Activated naive CD4-positive, alpha-beta T cell treated with anti-CD3 and anti-CD28 coated beads, Interleukin-2, amount 10 ng/mL, durations not matched to agents 7 days and 5 days (primary cell): ENCODE results near the gene ZNF155.
A peak's percentile ranks its signal among the peaks of the same experiment; 100 is the strongest.
"Not testable (repeated sequence)": the region's sequence is repeated elsewhere in the genome, so short reads cannot be mapped to it uniquely, and the experiment has no call there.

Source experiments
- CTCF ChIA-PET: fragments of 350-600 bp; sonication (Branson Sonifier 250); formaldehyde crosslinking; loops from one replicate; lab custom pipeline; 2021; ENCODE audit warnings: antibody characterized with exemption; lab: Charles Lee
- DNase-seq: peaks from one replicate; pipeline ENCODE4 v3.0.0-alpha.2; 2020
- H3K27ac Mint-ChIP-seq: one replicate; pipeline ENCODE4 v1.8.0; 2021; ENCODE audit warnings: mild to moderate bottlenecking, moderate library complexity, mixed read lengths
- H3K27me3 Mint-ChIP-seq: one replicate; pipeline ENCODE4 v1.8.0; 2021; ENCODE audit warnings: mild to moderate bottlenecking, mixed read lengths
- H3K36me3 Mint-ChIP-seq: one replicate; pipeline ENCODE4 v1.8.0; 2021; ENCODE audit warnings: mixed read lengths
- H3K4me1 Mint-ChIP-seq: one replicate; pipeline ENCODE4 v1.8.0; 2021; ENCODE audit warnings: mixed read lengths
- H3K4me3 Mint-ChIP-seq: one replicate; pipeline ENCODE4 v1.8.0; 2021; ENCODE audit warnings: mild to moderate bottlenecking, moderate library complexity, mixed read lengths
- H3K9me3 Mint-ChIP-seq: one replicate; pipeline ENCODE4 v1.8.0; 2021; ENCODE audit warnings: mixed read lengths

The ZNF155 gene

GRCh38 chr19:43983912-43984686 is at the start of gene ZNF155:
Gene ZNF155 (plus strand): TSS chr19:43984188. CDS start chr19:43988544, 4,356 bp downstream.
- CTCF ChIA-PET = interaction anchor here (1.3 kb wide), 1 partner anchor 111 kb away, joined by 4 read pairs; no protein-coding TSS in a partner anchor
- peak; percentile 79 for DNase-seq
- Mint-ChIP-seq H3K36me3 (peaks cover 13% of the 10 kb centered on the region), H3K4me3 (peak within 1 kb of the TSS; percentile 95), H3K27me3 (no peaks in the 10 kb centered on the region), H3K4me1 (peaks cover 17% of the 10 kb centered on the region), H3K27ac (peak within 1 kb of the TSS; percentile 87), H3K9me3 (peaks cover 7% of the 10 kb centered on the region)

DNA sequence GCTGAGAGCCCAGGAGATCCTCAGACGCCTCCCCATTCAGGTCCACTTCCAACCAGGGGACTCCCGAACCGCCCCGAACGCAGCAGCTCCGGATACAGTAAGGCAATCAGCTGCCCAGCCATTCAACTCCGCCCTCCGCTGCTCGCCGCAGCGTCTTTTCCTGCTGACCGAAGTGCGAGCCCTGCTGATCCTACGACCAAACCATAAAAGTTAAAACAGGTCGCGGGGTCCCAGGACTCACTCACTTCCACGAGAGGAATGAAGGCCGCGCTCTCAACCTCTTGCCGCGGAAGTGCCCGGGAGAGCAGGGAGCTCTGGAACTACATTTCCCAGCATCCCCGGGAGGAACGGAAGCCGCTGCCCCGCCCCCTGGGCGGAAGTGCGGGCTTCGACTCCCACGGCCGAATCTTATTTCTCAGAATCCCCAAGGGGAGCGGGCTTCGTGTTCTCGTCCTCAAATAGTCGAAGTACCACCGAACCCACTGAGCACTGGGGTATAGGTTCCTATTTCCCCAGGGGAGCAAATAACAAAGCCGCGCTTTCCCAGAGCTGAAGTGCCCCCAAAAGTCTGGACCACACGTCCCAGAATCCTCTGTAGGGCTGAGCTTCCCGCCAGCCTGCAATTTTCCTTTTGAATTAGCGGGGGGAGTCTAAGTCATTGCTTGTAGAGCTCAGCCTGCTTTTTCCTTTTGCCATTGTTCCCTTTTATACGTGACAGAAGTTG is 48.8 kb upstream of the ZNF155 start, which contains the start of gene ZNF45:
Gene ZNF45, minus strand, starts transcription at position 298 of the 724 bp plus-strand sequence. CDS start 13,097 bp downstream, outside the sequence.
- Mint-ChIP-seq H3K4me1 (peaks cover 19% of the 10 kb centered on the region), H3K27me3 (no peaks in the 10 kb centered on the region), H3K4me3 (peak within 1 kb of the TSS; percentile 94), H3K9me3 (peaks cover 26% of the 10 kb centered on the region), H3K27ac (peak within 1 kb of the TSS; percentile 87), H3K36me3 (peaks cover 36% of the 10 kb centered on the region)
- DNase-seq = peak; percentile 91
- CTCF ChIA-PET = interaction anchor here (0.8 to 1.2 kb wide), 2 partner anchors 13 to 160 kb away, joined by 3 read pairs; no protein-coding TSS in a partner anchor

- Mint-ChIP-seq H3K9me3 (peaks cover 28% of the 10 kb centered on the region), H3K27ac (no peak overlapping the region), H3K36me3 (peaks cover 27% of the 10 kb centered on the region), H3K27me3 (no peaks in the 10 kb centered on the region), H3K4me1 (peaks cover 19% of the 10 kb centered on the region), H3K4me3 (no peak overlapping the region)
- CTCF ChIA-PET = no interaction called here
- DNase-seq = no peak
These were observed 47.8 kb upstream of the ZNF155 start for GRCh38 chr19:43936188-43936587.

GRCh38 chr19:43939557-43940260 is 44.3 kb upstream of the ZNF155 start:
- CTCF ChIA-PET = no interaction called here
- peaks cover 8% of the 10 kb centered on the region for H3K4me1 Mint-ChIP-seq
- peaks cover 2% of the 10 kb centered on the region for H3K36me3 Mint-ChIP-seq
- H3K27ac Mint-ChIP-seq = no peak overlapping the region
- H3K27me3 Mint-ChIP-seq = no peaks in the 10 kb centered on the region
- H3K4me3 Mint-ChIP-seq = no peak overlapping the region
- H3K9me3 Mint-ChIP-seq = peaks cover 29% of the 10 kb centered on the region
- no peak for DNase-seq

- no peaks in the 10 kb centered on the region for H3K36me3 Mint-ChIP-seq
- peaks cover 30% of the 10 kb centered on the region for H3K9me3 Mint-ChIP-seq
- H3K4me3 Mint-ChIP-seq = no peak overlapping the region
- no peak for DNase-seq
- peaks cover 4% of the 10 kb centered on the region for H3K27me3 Mint-ChIP-seq
- H3K4me1 Mint-ChIP-seq = peaks cover 3% of the 10 kb centered on the region
- CTCF ChIA-PET = no interaction called here
- no peak overlapping the region for H3K27ac Mint-ChIP-seq
These were observed 43.3 kb upstream of the ZNF155 start for GRCh38 chr19:43940719-43941118.

DNA sequence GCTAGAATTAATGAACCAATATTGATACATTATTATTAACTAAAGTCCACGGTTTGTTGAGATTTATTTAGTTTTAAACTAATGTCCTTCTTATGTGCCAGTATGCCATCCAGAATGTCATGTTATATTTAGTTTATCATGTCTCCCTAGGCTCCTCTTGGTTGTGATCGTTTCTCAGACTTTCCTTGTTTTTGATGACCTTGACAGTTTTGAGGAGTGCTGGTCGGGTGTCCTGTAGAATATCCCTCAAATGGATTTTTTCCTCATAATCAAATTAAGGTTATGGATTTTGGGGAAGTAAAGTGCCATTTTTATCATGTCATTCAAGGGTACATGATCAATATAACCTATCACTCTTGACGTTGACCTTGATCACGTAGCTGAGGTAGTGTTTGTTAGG is 42.8 kb upstream of the ZNF155 start:
- CTCF ChIA-PET = no interaction called here
- peaks cover 30% of the 10 kb centered on the region for H3K9me3 Mint-ChIP-seq
- no peak for DNase-seq

DNA sequence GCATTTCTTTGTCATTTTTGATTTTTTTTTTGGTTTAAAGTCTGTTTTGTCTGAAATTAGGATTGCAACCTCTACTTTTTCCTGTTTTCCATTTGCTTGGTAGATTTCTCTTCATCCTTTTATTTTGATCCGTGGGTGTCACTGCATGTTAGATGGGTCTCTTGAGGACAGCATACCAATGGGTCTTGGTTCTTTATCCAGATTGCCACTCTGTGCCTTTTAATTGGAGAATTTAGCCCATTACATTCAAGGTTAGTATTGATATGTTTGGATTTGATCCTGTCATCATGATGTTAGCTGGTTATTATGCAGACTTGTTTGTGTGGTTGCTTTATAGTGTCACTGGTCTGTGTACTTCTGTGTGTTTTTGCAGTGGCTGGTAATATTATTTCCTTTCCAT is 36.6 kb upstream of the ZNF155 start:
- not testable (repeated sequence) for DNase-seq, H3K36me3 Mint-ChIP-seq, H3K27ac Mint-ChIP-seq, H3K4me1 Mint-ChIP-seq, H3K4me3 Mint-ChIP-seq
- CTCF ChIA-PET = interaction anchor here (1.4 kb wide), 1 partner anchor 12 kb away, joined by 3 read pairs; the partner anchor contains the start of gene ZNF45
- peaks cover 48% of the 10 kb centered on the region for H3K9me3 Mint-ChIP-seq
- H3K27me3 Mint-ChIP-seq = peaks cover 16% of the 10 kb centered on the region

More for the DNA sequence above, 42.8 kb upstream of the ZNF155 start:
- Mint-ChIP-seq H3K27me3 (peaks cover 8% of the 10 kb centered on the region), H3K4me3 (no peak overlapping the region), H3K4me1 (no peaks in the 10 kb centered on the region), H3K27ac (no peak overlapping the region), H3K36me3 (peaks cover 2% of the 10 kb centered on the region)

DNA sequence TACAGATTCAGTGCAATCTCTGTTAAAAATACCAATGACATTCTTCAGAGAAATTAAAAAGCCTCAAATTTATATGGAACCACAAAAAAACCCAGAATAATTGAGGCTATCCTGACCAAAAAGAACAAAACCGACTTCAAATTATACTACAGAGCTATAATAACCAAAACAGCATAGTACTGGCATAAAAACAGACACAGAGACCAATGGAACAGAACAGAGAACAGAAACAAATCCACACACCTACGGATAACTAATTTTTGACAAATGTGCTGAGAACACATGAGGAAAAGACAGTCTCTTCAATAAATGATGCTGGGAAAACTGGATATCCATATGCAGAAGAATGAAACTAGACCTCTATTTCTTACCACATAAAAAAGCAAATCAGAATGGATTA is 34.2 kb upstream of the ZNF155 start:
- CTCF ChIA-PET, H3K36me3 Mint-ChIP-seq, H3K27ac Mint-ChIP-seq, H3K4me3 Mint-ChIP-seq, DNase-seq, H3K4me1 Mint-ChIP-seq: not testable (repeated sequence)
- Mint-ChIP-seq H3K27me3 (peaks cover 16% of the 10 kb centered on the region), H3K9me3 (peaks cover 50% of the 10 kb centered on the region)

DNA sequence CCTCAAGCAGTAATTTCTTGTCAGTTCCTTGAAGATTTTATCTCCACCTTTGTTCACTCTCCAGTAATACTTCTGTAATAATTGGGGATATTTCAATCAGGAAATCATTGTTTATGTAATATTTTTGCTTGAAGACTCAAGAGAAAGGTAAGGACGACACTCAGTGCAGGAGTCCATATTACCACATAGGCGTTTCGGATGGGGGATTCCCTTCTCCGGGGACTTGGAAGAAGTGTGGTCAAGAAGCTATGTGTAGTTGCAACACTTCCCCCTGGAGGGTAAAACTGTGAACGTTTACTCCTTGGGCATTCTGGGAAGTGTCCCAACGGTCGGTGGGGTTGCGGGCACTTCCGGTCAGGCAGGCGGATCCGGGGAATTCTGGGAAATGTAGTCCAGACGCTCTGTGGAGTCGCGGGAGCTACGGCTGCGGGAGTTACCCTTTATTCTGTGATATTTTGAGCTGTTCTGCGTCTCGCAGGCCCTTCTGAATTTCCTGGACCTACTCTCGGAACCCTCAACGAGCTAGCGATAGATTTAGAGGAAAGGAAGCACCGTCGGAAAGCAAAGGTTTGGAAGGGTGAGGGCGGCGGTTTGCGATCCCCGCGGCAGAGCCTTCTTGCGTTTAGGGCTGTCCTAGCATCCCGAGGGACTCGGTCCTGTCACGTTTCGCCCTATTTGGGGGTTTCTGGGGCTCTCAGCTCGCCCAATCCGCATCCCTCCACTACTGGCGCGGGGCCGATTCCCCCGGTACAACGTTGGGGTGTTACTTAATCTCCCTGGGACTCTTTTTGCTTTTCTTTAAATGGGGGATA is 32.9 kb upstream of the ZNF155 start, which contains the start of gene ZNF221:
Gene ZNF221, plus strand, starts transcription at position 395 of the 812 bp plus-strand sequence. CDS start 11,499 bp downstream, outside the sequence.
- Mint-ChIP-seq H3K4me3 (peak within 1 kb of the TSS; percentile 94), H3K36me3 (peaks cover 8% of the 10 kb centered on the region), H3K4me1 (peaks cover 6% of the 10 kb centered on the region), H3K9me3 (peaks cover 45% of the 10 kb centered on the region), H3K27ac (peak within 1 kb of the TSS; percentile 50), H3K27me3 (peaks cover 9% of the 10 kb centered on the region)
- CTCF ChIA-PET = no interaction called here
- DNase-seq = peak; percentile 71

GRCh38 chr19:43956827-43957226 is 27.2 kb upstream of the ZNF155 start:
- no peaks in the 10 kb centered on the region for H3K36me3 Mint-ChIP-seq
- no peaks in the 10 kb centered on the region for H3K4me1 Mint-ChIP-seq
- no peak overlapping the region for H3K27ac Mint-ChIP-seq
- H3K9me3 Mint-ChIP-seq = peaks cover 20% of the 10 kb centered on the region
- no peak overlapping the region for H3K4me3 Mint-ChIP-seq
- CTCF ChIA-PET = no interaction called here
- DNase-seq = no peak
- H3K27me3 Mint-ChIP-seq = no peaks in the 10 kb centered on the region

DNA sequence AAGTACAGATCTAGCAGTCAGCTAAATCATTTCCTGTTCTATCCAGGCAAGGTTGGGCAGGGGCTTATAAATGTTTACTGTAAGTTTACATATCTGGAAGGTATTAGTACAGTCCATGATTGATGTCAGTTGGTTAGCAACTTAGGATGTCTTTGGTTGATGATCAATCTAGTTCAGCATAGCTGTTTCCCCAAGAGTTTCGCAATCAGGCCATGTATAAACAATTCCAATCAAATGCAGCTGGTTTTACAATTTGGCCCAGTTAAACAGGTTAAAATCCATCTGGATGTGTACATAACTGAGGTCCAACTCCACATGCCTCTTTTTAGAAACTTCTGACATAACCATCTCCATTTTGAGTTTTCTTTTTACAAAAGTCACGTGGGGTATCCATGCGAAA is 26.1 kb upstream of the ZNF155 start:
- H3K27ac Mint-ChIP-seq = no peak overlapping the region
- CTCF ChIA-PET = interaction anchor here (1.0 kb wide), 1 partner anchor 213 kb away, joined by 4 read pairs; no protein-coding TSS in a partner anchor
- H3K4me3 Mint-ChIP-seq = no peak overlapping the region
- no peaks in the 10 kb centered on the region for H3K36me3 Mint-ChIP-seq
- H3K9me3 Mint-ChIP-seq = peaks cover 22% of the 10 kb centered on the region
- H3K4me1 Mint-ChIP-seq = no peaks in the 10 kb centered on the region
- DNase-seq = no peak
- H3K27me3 Mint-ChIP-seq = no peaks in the 10 kb centered on the region

GRCh38 chr19:43960411-43960810 is 23.6 kb upstream of the ZNF155 start:
- DNase-seq = no peak
- Mint-ChIP-seq H3K4me1 (no peaks in the 10 kb centered on the region), H3K27me3 (no peaks in the 10 kb centered on the region), H3K36me3 (peaks cover 1% of the 10 kb centered on the region), H3K9me3 (peaks cover 36% of the 10 kb centered on the region), H3K4me3 (no peak overlapping the region), H3K27ac (no peak overlapping the region)
- CTCF ChIA-PET = no interaction called here

GRCh38 chr19:43966079-43966694 is 17.8 kb upstream of the ZNF155 start:
- no peak for DNase-seq
- no peaks in the 10 kb centered on the region for H3K4me1 Mint-ChIP-seq
- no peaks in the 10 kb centered on the region for H3K27me3 Mint-ChIP-seq
- peaks cover 63% of the 10 kb centered on the region for H3K9me3 Mint-ChIP-seq
- H3K4me3 Mint-ChIP-seq = no peak overlapping the region
- H3K27ac Mint-ChIP-seq = no peak overlapping the region
- peaks cover 15% of the 10 kb centered on the region for H3K36me3 Mint-ChIP-seq
- CTCF ChIA-PET = no interaction called here
